MCF 10A (cell line): ENCODE results near the gene ANP32B. TPM values are rescaled to one million over a fixed set of nuclear protein-coding genes. Genes with fewer than 3 reads are reported as not detected.
"Not testable (repeated sequence)": the region's sequence is repeated elsewhere in the genome, so short reads cannot be mapped to it uniquely, and the experiment has no call there.

Source experiments
- BruUV-seq: library from RNA; stranded (reverse); fragments of 400-500 nt; replicated peaks from 2 replicates; lab custom pipeline; 2021; lab: Mats Ljungman, UMichigan
- CTCF ChIA-PET: fragments of 300-600 bp; sonication (Branson Sonifier 250); formaldehyde crosslinking; extraction: SDS; loops from one replicate; lab custom pipeline; 2021; ENCODE audit warnings: antibody characterized with exemption, inconsistent platforms; lab: Yijun Ruan, JAX
- POLR2A ChIA-PET: fragments of 300-600, 350-650 bp; sonication (Branson Sonifier 250); formaldehyde crosslinking; extraction: SDS; loops from one replicate; lab custom pipeline; 2020; ENCODE audit warnings: antibody characterized with exemption, inconsistent platforms; lab: Yijun Ruan, JAX
- DNase-seq: peaks from one replicate; pipeline ENCODE4 v3.0.0-alpha.2; 2018; ENCODE audit not compliant: unreplicated experiment
- H3K27ac Mint-ChIP-seq: one replicate; pipeline ENCODE4 v1.8.0; 2022; ENCODE audit warnings: mild to moderate bottlenecking, low read depth, mixed read lengths; ENCODE audit not compliant: unreplicated experiment
- H3K27me3 Mint-ChIP-seq: one replicate; pipeline ENCODE4 v1.8.0; 2022; ENCODE audit warnings: mixed read lengths; ENCODE audit not compliant: insufficient read depth, unreplicated experiment
- H3K36me3 Mint-ChIP-seq: one replicate; pipeline ENCODE4 v1.8.0; 2022; ENCODE audit warnings: mild to moderate bottlenecking, moderate library complexity, mixed read lengths; ENCODE audit not compliant: insufficient read depth, unreplicated experiment
- H3K4me1 Mint-ChIP-seq: one replicate; pipeline ENCODE4 v1.8.0; 2022; ENCODE audit warnings: mixed read lengths; ENCODE audit not compliant: insufficient read depth, unreplicated experiment
- H3K4me3 Mint-ChIP-seq: one replicate; pipeline ENCODE4 v1.8.0; 2022; ENCODE audit warnings: mild to moderate bottlenecking, moderate library complexity, mixed read lengths; ENCODE audit not compliant: unreplicated experiment
- H3K9me3 Mint-ChIP-seq: one replicate; pipeline ENCODE4 v1.8.0; 2022; ENCODE audit warnings: mixed read lengths; ENCODE audit not compliant: unreplicated experiment
- intact Hi-C: fragments of 100-400 bp; cut with micrococcal nuclease; formaldehyde crosslinking; loops from 2 replicates; pipeline ENCODE4 v1.14.1; 2022
- total RNA-seq: library from RNA; stranded (reverse); gene quantifications from 2 replicates; pipeline ENCODE4 v1.2.3, GENCODE V29; 2022
- TF ChIP-seq, protein P1 (sequence below): fragments of 200-600 bp; IDR thresholded peaks from one replicate; pipeline ENCODE4 v1.8.0; 2022; ENCODE audit warnings: antibody characterized with exemption, mild to moderate bottlenecking; ENCODE audit not compliant: unreplicated experiment

ANP32B gene
- total RNA-seq, 1 experiment from 2014 or later = 245 TPM

DNA sequence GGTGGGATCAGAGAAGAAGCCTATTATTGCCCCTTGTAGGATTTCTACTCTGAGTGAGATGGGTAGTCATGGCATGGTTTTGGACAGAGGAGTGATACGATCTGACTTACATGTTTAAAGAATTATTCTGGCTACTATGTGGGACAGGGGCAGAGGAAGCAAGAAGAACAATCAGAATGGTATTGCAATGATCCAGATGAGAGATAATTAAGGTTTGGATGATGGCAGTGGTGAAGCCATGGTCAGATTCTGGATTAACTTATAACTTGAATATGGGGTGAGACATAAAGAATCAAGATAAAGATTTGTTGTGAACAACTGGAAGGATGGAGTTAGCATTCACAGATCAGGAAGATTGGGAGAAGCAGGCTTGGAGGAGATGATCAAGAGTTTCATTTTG lies 41.8 kb upstream of the ANP32B start:
- intact Hi-C loops = no loop called here
- peaks cover 45% of the 10 kb centered on the region for H3K27me3 Mint-ChIP-seq
- TF ChIP-seq, protein P1, sequence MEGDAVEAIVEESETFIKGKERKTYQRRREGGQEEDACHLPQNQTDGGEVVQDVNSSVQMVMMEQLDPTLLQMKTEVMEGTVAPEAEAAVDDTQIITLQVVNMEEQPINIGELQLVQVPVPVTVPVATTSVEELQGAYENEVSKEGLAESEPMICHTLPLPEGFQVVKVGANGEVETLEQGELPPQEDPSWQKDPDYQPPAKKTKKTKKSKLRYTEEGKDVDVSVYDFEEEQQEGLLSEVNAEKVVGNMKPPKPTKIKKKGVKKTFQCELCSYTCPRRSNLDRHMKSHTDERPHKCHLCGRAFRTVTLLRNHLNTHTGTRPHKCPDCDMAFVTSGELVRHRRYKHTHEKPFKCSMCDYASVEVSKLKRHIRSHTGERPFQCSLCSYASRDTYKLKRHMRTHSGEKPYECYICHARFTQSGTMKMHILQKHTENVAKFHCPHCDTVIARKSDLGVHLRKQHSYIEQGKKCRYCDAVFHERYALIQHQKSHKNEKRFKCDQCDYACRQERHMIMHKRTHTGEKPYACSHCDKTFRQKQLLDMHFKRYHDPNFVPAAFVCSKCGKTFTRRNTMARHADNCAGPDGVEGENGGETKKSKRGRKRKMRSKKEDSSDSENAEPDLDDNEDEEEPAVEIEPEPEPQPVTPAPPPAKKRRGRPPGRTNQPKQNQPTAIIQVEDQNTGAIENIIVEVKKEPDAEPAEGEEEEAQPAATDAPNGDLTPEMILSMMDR = no peak
- no TSS peak for BruUV-seq
- CTCF ChIA-PET = interaction anchor here (1.3 kb wide), 1 partner anchor 18 kb away, joined by 3 read pairs; the partner anchor contains the start of gene TRMO
- no peak for DNase-seq
- no peaks in the 10 kb centered on the region for H3K4me1 Mint-ChIP-seq
- no peaks in the 10 kb centered on the region for H3K9me3 Mint-ChIP-seq
- H3K36me3 Mint-ChIP-seq = no peaks in the 10 kb centered on the region
- no peak overlapping the region for H3K27ac Mint-ChIP-seq
- POLR2A ChIA-PET = interaction anchor here (1.0 kb wide), 1 partner anchor 13 kb away, joined by 3 read pairs; no protein-coding TSS in a partner anchor
- H3K4me3 Mint-ChIP-seq = no peak overlapping the region

DNA sequence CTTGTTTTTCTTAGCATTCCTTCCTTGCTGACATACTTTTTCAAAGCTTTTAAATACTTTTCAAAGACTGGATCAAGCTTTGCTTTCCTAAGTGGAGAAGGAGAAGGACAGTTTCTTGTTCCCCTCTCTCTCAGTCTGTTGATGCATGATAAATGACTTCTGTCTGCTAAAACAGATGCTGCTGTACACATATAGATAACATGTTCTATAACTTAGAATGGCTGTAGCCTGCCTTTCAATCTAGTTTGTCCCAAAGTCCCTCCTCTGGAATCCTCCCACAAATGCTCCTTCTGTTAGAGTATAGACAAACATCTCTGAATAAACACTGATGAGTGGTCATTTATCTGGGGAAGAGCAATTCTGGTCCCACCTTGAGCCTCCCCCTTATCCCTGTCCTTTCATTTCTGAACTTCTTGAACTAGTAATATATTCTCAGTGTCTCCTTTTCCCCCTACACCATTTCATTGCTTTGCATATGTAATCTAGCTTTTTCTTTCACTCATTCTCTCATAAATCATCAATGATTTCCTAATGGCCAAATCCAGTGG lies 39.8 kb upstream of the ANP32B start:
- BruUV-seq = no TSS peak
- no peak for DNase-seq
- H3K27me3 Mint-ChIP-seq = peaks cover 44% of the 10 kb centered on the region
- H3K9me3 Mint-ChIP-seq = no peaks in the 10 kb centered on the region
- intact Hi-C loops = no loop called here
- ChIA-PET POLR2A (interaction anchor here (0.6 to 1.4 kb wide), 2 partner anchors 20 to 205 kb away, joined by 3 to 4 read pairs; no protein-coding TSS in a partner anchor), CTCF (interaction anchor here (0.9 to 1.1 kb wide), 2 partner anchors 10 to 19 kb away, joined by 3 to 5 read pairs; no protein-coding TSS in a partner anchor)
- no peaks in the 10 kb centered on the region for H3K36me3 Mint-ChIP-seq
- no peaks in the 10 kb centered on the region for H3K4me1 Mint-ChIP-seq
- H3K4me3 Mint-ChIP-seq = no peak overlapping the region
- no peak overlapping the region for H3K27ac Mint-ChIP-seq
- TF ChIP-seq, protein P1 = no peak

DNA sequence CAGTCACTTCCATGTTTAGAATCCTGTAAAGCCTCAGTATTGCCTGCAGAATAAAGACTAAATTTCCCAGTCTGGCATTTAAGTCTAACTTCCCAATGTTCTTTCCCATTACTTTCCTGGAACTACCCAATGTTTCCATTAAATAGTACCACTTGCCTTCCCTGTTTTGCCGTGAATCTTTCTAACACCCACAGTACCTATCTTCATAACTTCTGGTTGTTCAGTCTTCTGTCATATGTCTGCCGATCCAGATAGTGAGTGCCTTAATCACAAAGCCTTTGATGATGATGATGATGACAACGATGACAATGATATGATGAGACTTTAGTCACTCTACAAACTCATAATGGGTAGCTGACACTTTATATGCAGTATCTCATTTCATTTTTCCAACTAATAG lies 38.5 kb upstream of the ANP32B start:
- Mint-ChIP-seq H3K36me3 (no peaks in the 10 kb centered on the region), H3K27me3 (peaks cover 55% of the 10 kb centered on the region), H3K4me1 (no peaks in the 10 kb centered on the region), H3K27ac (no peak overlapping the region), H3K4me3 (no peak overlapping the region), H3K9me3 (peaks cover under 1% of the 10 kb centered on the region)
- ChIA-PET POLR2A (no interaction called here), CTCF (interaction anchor here (0.6 kb wide), 1 partner anchor 234 kb away, joined by 4 read pairs; no protein-coding TSS in a partner anchor)
- no peak for DNase-seq
- no TSS peak for BruUV-seq
- intact Hi-C loops = no loop called here
- TF ChIP-seq, protein P1 = no peak

DNA sequence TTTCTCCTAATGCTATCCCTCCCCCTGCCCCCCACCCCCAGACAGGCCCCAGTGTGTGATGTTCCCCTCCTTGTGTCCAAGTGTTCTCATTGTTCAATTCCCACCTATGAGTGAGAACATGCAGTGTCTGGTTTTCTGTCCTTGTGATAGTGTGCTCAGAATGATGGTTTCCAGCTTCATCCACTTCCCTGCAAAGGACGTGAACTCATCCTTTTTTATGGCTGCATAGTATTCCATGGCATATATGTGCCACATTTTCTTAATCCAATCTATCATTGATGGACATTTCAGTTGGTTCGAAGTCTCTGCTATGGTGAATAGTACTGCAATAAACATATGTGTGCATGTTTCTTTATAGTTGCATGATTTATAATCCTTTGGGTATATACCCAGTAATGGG lies 37.7 kb upstream of the ANP32B start:
- H3K4me1 Mint-ChIP-seq, H3K27ac Mint-ChIP-seq, POLR2A ChIA-PET, BruUV-seq, DNase-seq, H3K9me3 Mint-ChIP-seq, intact Hi-C loops, H3K4me3 Mint-ChIP-seq, H3K36me3 Mint-ChIP-seq: not testable (repeated sequence)
- H3K27me3 Mint-ChIP-seq = peaks cover 55% of the 10 kb centered on the region
- CTCF ChIA-PET = interaction anchor here (0.6 kb wide), 1 partner anchor 10 kb away, joined by 3 read pairs; no protein-coding TSS in a partner anchor

DNA sequence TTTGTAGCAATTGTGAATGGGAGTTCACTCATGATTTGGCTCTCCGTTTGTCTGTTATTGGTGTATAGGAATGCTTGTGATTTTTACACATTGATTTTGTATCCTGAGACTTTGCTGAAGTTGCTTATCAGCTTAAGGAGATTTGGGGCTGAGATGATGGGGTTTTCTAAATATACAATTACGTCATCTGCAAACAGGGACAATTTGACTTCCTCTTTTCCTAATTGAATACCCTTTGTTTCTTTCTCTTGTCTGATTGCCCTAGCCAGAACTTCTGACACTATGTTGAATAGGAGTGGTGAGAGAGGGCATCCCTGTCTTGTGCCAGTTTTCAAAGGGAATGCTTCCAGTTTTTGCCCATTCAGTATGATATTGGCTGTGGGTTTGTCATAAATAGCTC lies 36.0 kb upstream of the ANP32B start:
- POLR2A ChIA-PET = not testable (repeated sequence)

DNA sequence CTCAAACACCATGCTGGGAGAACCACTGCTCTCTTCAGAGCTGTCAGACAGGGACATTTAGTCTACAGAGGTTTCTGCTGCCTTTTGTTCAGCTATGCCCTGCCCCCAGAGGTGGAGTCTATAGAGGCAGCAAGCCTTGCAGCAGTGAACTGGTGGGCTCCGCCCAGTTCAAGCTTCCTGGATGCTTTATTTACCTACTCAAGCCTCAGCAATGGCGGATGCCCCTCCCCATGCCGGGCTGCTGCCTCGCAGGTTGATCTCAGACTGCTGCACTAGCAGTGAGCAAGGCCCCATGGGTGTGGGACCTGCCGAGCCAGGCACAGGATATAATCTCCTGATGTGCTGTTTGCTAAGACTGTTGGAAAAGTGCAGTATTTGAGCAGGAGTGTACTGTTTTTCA lies 32.3 kb upstream of the ANP32B start:
- CTCF ChIA-PET = interaction anchor here (2.4 kb wide), 1 partner anchor 27 kb away, joined by 8 read pairs; no protein-coding TSS in a partner anchor

More for the DNA sequence above, 36.0 kb upstream of the ANP32B start:
- H3K36me3 Mint-ChIP-seq, H3K4me1 Mint-ChIP-seq, DNase-seq, CTCF ChIA-PET, H3K9me3 Mint-ChIP-seq, intact Hi-C loops, H3K27ac Mint-ChIP-seq, BruUV-seq, H3K4me3 Mint-ChIP-seq: not testable (repeated sequence)
- H3K27me3 Mint-ChIP-seq = peaks cover 43% of the 10 kb centered on the region

More for the DNA sequence above, 32.3 kb upstream of the ANP32B start:
- BruUV-seq, H3K36me3 Mint-ChIP-seq, H3K9me3 Mint-ChIP-seq, H3K4me3 Mint-ChIP-seq, H3K4me1 Mint-ChIP-seq, intact Hi-C loops, H3K27ac Mint-ChIP-seq, DNase-seq: not testable (repeated sequence)
- POLR2A ChIA-PET = interaction anchor here (0.6 kb wide), 1 partner anchor 168 kb away, joined by 3 read pairs; the partner anchor contains the start of gene TRIM14
- peaks cover 43% of the 10 kb centered on the region for H3K27me3 Mint-ChIP-seq
